Endodermal cell (in vitro differentiated cells): Measurements from ENCODE around the gene BTK. TPM values are rescaled to one million over a fixed set of nuclear protein-coding genes. Genes with fewer than 3 reads are reported as not detected.

Source experiments
- DNase-seq: peaks from one replicate; pipeline ENCODE4 v3.0.0-alpha.2; 2017
- H3K27ac ChIP-seq: 2 replicates; pipeline ENCODE4 v1.5.1; 2013; ENCODE audit warnings: mild to moderate bottlenecking, low read depth, low read length, moderate library complexity
- H3K27me3 ChIP-seq: 2 replicates; pipeline ENCODE4 v1.6.1; 2013; ENCODE audit warnings: mild to moderate bottlenecking, low read length, moderate library complexity; ENCODE audit not compliant: insufficient read depth, control insufficient read depth, poor library complexity, severe bottlenecking
- H3K36me3 ChIP-seq: 2 replicates; pipeline ENCODE4 v1.7.0; 2013; ENCODE audit warnings: mild to moderate bottlenecking, low read length, moderate library complexity; ENCODE audit not compliant: control insufficient read depth, insufficient read depth
- H3K4me1 ChIP-seq: one replicate; pipeline ENCODE4 v1.7.0; 2013; ENCODE audit warnings: low read length; ENCODE audit not compliant: control insufficient read depth, insufficient read depth
- H3K4me3 ChIP-seq: 2 replicates; pipeline ENCODE4 v1.5.1; 2013; ENCODE audit warnings: mild to moderate bottlenecking, low read length, moderate library complexity
- H3K9ac ChIP-seq: 2 replicates; pipeline ENCODE4 v1.6.1; 2013; ENCODE audit warnings: mild to moderate bottlenecking, low read length, moderate library complexity; ENCODE audit not compliant: poor library complexity, severe bottlenecking; ENCODE audit errors: extremely low read depth
- H3K9me3 ChIP-seq: 2 replicates; pipeline ENCODE4 v1.6.1; 2013; ENCODE audit warnings: mild to moderate bottlenecking, low read length, moderate library complexity; ENCODE audit not compliant: control insufficient read depth
- H3K27ac Mint-ChIP-seq: 2 replicates; pipeline ENCODE4 v1.8.0; 2020; ENCODE audit warnings: mixed read lengths
- H3K27me3 Mint-ChIP-seq: 2 replicates; pipeline ENCODE4 v1.8.0; 2021; ENCODE audit warnings: mild to moderate bottlenecking, mixed read lengths; ENCODE audit not compliant: insufficient read depth
- H3K36me3 Mint-ChIP-seq: 2 replicates; pipeline ENCODE4 v1.8.0; 2020; ENCODE audit warnings: low read depth, mixed read lengths
- H3K4me1 Mint-ChIP-seq: 2 replicates; pipeline ENCODE4 v1.8.0; 2020; ENCODE audit warnings: mixed read lengths
- H3K4me3 Mint-ChIP-seq: 2 replicates; pipeline ENCODE4 v1.8.0; 2020; ENCODE audit warnings: mild to moderate bottlenecking, moderate library complexity, mixed read lengths
- H3K9me3 Mint-ChIP-seq: 2 replicates; pipeline ENCODE4 v1.8.0; 2020; ENCODE audit warnings: mild to moderate bottlenecking, mixed read lengths
- CTCF ChIP-seq: fragments of 200-600 bp; sonication (generic); conservative IDR thresholded peaks from 2 replicates; pipeline ENCODE4 v1.5.0; 2021; ENCODE audit warnings: antibody characterized with exemption, mild to moderate bottlenecking
- WGBS, 2 experiments: methylation state at CpG; one replicate each; pipeline versions ENCODE4 v1.1.5 to v1.1.7; 2013; ENCODE audit warnings: missing lambda C conversion rate in 2 of 2, mixed read lengths in 1 of 2; ENCODE audit not compliant: insufficient coverage in 1 of 2, insufficient read length in 1 of 2; 5-methylcytosine and 5-hydroxymethylcytosine counted together
- total RNA-seq, 2 donors: library from RNA; stranded (reverse); fragmentation: NEBNext Ultra II Directional in 1 of 2; extraction: Animal tissue kit (Norgen Biotek cat#: 25700) in 1 of 2; gene quantifications; 2 replicates in 1 of 2; 3 replicates in 1 of 2; pipeline ENCODE4 v1.2.1, GENCODE V29; 2021

BTK gene
- total RNA-seq, 2 donors from 2014 or later, result 2.3 to 3.4 TPM

- no peak for TF ChIP-seq CTCF
- Histone ChIP-seq H3K9ac (no peak overlapping the region), H3K27me3 (no peaks in the 10 kb centered on the region), H3K4me3 (no peak overlapping the region), H3K36me3 (no peaks in the 10 kb centered on the region), H3K4me1 (no peaks in the 10 kb centered on the region), H3K27ac (no peak overlapping the region), H3K9me3 (no peaks in the 10 kb centered on the region)
- no peak for DNase-seq
- H3K4me3 Mint-ChIP-seq, result no peak overlapping the region
- H3K36me3 Mint-ChIP-seq, result no peaks in the 10 kb centered on the region
- H3K27me3 Mint-ChIP-seq, result peaks cover 8% of the 10 kb centered on the region
- no peak overlapping the region for H3K27ac Mint-ChIP-seq
- 91% methylated on average over 1 of the region's 1 CpG; no CpG with 5 or more reads in 1 of the 2 experiments for WGBS, 2 experiments
- no peaks in the 10 kb centered on the region for H3K4me1 Mint-ChIP-seq
- H3K9me3 Mint-ChIP-seq, result peaks cover 40% of the 10 kb centered on the region
Measured at GRCh38 chrX:101377547-101377946, 8.4 kb downstream of the BTK start.

GRCh38 chrX:101370888-101371504 is 15.0 kb downstream of the BTK start:
- Mint-ChIP-seq H3K27ac (no peak overlapping the region), H3K4me1 (no peaks in the 10 kb centered on the region)
- no peak for DNase-seq

GRCh38 chrX:101369687-101370086 is 16.3 kb downstream of the BTK start:
- Histone ChIP-seq H3K27ac (no peak overlapping the region), H3K9me3 (no peaks in the 10 kb centered on the region), H3K4me1 (no peaks in the 10 kb centered on the region), H3K9ac (no peak overlapping the region), H3K36me3 (no peaks in the 10 kb centered on the region), H3K4me3 (no peak overlapping the region), H3K27me3 (no peaks in the 10 kb centered on the region)
- no peak overlapping the region for H3K27ac Mint-ChIP-seq
- H3K9me3 Mint-ChIP-seq, result peaks cover 38% of the 10 kb centered on the region
- DNase-seq, result no peak
- no peaks in the 10 kb centered on the region for H3K4me1 Mint-ChIP-seq
- peaks cover 2% of the 10 kb centered on the region for H3K27me3 Mint-ChIP-seq
- WGBS, 2 experiments, result 88 to 95% methylated on average over 3 to 6 of the region's 6 CpGs
- TF ChIP-seq CTCF, result no peak
- no peaks in the 10 kb centered on the region for H3K36me3 Mint-ChIP-seq
- no peak overlapping the region for H3K4me3 Mint-ChIP-seq

More at GRCh38 chrX:101370888-101371504, 15.0 kb downstream of the BTK start:
- H3K27ac ChIP-seq, result no peak overlapping the region
- H3K4me3 Mint-ChIP-seq, result no peak overlapping the region
- H3K9me3 Mint-ChIP-seq, result peaks cover 39% of the 10 kb centered on the region
- H3K9ac ChIP-seq, result no peak overlapping the region
- H3K27me3 Mint-ChIP-seq, result peaks cover 6% of the 10 kb centered on the region
- H3K36me3 ChIP-seq, result no peaks in the 10 kb centered on the region
- no peak overlapping the region for H3K4me3 ChIP-seq
- H3K9me3 ChIP-seq, result no peaks in the 10 kb centered on the region
- H3K27me3 ChIP-seq, result no peaks in the 10 kb centered on the region
- TF ChIP-seq CTCF, result no peak
- H3K4me1 ChIP-seq, result no peaks in the 10 kb centered on the region
- no peaks in the 10 kb centered on the region for H3K36me3 Mint-ChIP-seq
- 84 to 100% methylated on average over 1 to 3 of the region's 3 CpGs for WGBS, 2 experiments
